ENCODE data around the gene LBHD2.

- no peak for TF ChIP-seq POLR2A (IDR thresholded peaks at IDR 0.05)
- peak; percentile 56 to 64 (median 59) for TF ChIP-seq CTCF (IDR thresholded peaks at IDR 0.05)
Measured at GRCh38 chr14:103091041-103091882, 7.3 kb downstream of the LBHD2 start.

Measured in right lobe of liver (tissue), 4 donors.